Activated naive CD8-positive, alpha-beta T cell (primary cell): ENCODE results near the gene HSPA1B.
"Not testable (repeated sequence)": the region's sequence is repeated elsewhere in the genome, so short reads cannot be mapped to it uniquely, and the experiment has no call there.

Source experiments
- H3K27ac Mint-ChIP-seq: one replicate; pipeline ENCODE4 v1.8.0; 2021; ENCODE audit warnings: mixed read lengths
- H3K27me3 Mint-ChIP-seq: one replicate; pipeline ENCODE4 v1.8.0; 2021; ENCODE audit warnings: mixed read lengths
- H3K36me3 Mint-ChIP-seq: one replicate; pipeline ENCODE4 v1.8.0; 2021; ENCODE audit warnings: mixed read lengths
- H3K4me1 Mint-ChIP-seq: one replicate; pipeline ENCODE4 v1.8.0; 2021; ENCODE audit warnings: low read depth, mixed read lengths
- H3K4me3 Mint-ChIP-seq: one replicate; pipeline ENCODE4 v1.8.0; 2021; ENCODE audit warnings: mild to moderate bottlenecking, mixed read lengths
- H3K9me3 Mint-ChIP-seq: one replicate; pipeline ENCODE4 v1.8.0; 2021; ENCODE audit warnings: low read depth, mixed read lengths

Gene HSPA1B

DNA sequence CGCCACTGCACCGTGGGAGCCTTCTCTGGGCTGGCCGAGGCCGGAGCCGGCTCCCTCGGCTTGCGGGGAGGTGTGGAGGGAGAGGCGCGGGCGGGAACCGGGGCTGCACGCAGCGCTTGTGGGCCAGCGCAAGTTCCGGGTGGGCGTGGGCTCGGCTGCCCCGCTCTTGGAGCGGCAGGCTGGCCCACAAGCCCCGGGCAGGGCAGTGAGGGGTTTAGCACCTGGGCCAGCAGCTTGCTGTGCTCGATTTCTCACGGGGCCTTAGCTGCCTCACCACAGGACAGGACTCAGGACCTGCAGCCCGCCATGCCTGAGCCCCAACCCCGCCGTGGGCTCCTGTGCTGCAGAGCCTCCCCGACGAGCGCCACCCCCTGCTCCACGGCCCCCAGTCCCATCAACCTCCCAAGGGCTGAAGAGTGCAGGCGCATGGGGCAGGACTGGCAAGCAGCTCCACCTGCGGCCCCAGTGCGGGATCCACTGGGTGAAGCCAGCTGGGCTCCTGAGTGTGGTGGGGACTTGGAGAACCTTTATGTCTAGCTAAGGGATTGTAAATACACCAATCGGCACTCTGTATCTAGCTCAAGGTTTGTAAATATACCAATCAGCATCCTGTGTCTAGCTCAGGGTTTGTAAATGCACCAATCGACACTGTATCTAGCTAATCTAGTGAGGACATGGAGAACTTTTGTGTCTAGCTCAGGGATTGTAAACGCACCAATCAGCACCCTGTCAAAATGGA, 24.6 kb downstream of the HSPA1B start:
- H3K27ac Mint-ChIP-seq, H3K9me3 Mint-ChIP-seq, H3K4me3 Mint-ChIP-seq, H3K27me3 Mint-ChIP-seq, H3K36me3 Mint-ChIP-seq, H3K4me1 Mint-ChIP-seq: not testable (repeated sequence)

GRCh38 chr6:31857774-31858173, 30.2 kb downstream of the HSPA1B start:
- H3K4me1 Mint-ChIP-seq = peaks cover 16% of the 10 kb centered on the region
- H3K9me3 Mint-ChIP-seq, H3K4me3 Mint-ChIP-seq, H3K36me3 Mint-ChIP-seq, H3K27me3 Mint-ChIP-seq, H3K27ac Mint-ChIP-seq: not testable (repeated sequence)

- Mint-ChIP-seq H3K27ac (no peak overlapping the region), H3K9me3 (no peaks in the 10 kb centered on the region), H3K27me3 (no peaks in the 10 kb centered on the region), H3K36me3 (peaks cover 2% of the 10 kb centered on the region), H3K4me3 (no peak overlapping the region), H3K4me1 (peaks cover 20% of the 10 kb centered on the region)
Observed at GRCh38 chr6:31858707-31859106, 31.2 kb downstream of the HSPA1B start.

DNA sequence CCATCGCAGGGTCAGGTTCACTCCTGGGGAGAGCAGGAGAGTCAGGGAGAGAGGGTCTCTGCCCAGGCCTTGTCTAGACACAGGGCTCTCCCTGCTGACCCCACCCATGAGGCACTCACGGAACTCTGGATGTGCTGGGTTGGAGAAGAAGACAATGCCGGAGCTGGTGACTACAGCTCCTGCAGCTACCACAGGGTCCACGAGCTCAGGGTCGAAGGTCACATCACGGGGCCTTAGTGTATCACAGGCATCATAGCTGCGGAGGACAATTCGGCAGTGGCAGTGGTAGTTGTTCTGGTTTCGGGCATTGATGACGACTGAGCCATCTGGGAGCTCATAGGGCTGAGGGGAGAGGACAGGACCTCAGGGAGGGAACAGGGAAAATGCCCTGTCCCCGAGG, 32.4 kb downstream of the HSPA1B start:
- Mint-ChIP-seq H3K36me3 (peaks cover 2% of the 10 kb centered on the region), H3K4me1 (peaks cover 21% of the 10 kb centered on the region), H3K4me3 (no peak overlapping the region), H3K9me3 (no peaks in the 10 kb centered on the region), H3K27me3 (no peaks in the 10 kb centered on the region), H3K27ac (no peak overlapping the region)

DNA sequence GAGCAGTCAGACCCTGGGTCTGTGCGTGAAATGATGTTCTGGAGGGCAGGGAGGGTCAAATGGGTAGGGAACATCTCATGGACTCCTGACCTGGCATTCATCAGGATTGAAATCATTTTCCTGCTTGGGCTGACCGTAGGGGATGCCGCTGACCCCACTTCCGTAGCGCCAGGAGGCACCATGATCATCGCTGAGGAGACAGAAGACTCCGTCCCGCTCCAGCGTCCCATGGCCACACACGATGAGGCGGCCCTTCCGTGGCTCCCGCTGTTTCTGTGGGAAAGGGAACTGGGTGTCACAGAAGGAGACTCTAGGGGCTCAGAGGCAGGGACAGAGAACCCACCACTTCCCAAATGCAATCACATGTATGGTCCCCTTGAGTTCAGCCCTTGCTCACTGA, 32.8 kb downstream of the HSPA1B start:
- Mint-ChIP-seq H3K27ac (no peak overlapping the region), H3K4me3 (no peak overlapping the region), H3K4me1 (peaks cover 21% of the 10 kb centered on the region), H3K9me3 (no peaks in the 10 kb centered on the region), H3K36me3 (peaks cover 2% of the 10 kb centered on the region), H3K27me3 (no peaks in the 10 kb centered on the region)

GRCh38 chr6:31861150-31861549, 33.6 kb downstream of the HSPA1B start:
- H3K9me3 Mint-ChIP-seq = no peaks in the 10 kb centered on the region
- no peaks in the 10 kb centered on the region for H3K27me3 Mint-ChIP-seq
- H3K27ac Mint-ChIP-seq = no peak overlapping the region
- peak overlapping the region; percentile 94 for H3K4me3 Mint-ChIP-seq
- peaks cover 2% of the 10 kb centered on the region for H3K36me3 Mint-ChIP-seq
- H3K4me1 Mint-ChIP-seq = peaks cover 21% of the 10 kb centered on the region

DNA sequence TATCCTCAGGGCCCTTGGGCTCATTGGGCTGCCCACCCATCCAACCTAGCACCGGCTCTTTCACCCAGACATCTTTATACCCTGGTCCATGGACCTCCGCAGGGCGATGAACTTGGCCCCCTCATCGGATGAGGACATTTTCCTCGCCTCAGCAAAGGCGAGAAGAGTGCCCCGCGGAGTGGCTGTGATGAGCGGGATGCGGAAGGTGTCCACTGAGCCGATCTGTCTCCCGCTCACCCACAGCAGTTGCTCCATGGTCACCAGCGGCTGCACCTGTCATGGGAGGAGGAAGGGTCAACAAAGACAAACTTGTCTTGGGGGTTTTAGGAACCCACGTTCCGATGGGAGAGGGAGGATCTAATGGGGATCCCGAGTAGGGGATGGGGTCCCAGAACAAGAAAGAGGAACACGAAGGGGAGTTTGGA, 34.4 kb downstream of the HSPA1B start:
- Mint-ChIP-seq H3K27ac (peak overlapping the region; percentile 90), H3K36me3 (peaks cover under 1% of the 10 kb centered on the region), H3K9me3 (no peaks in the 10 kb centered on the region), H3K4me3 (peak overlapping the region; percentile 94), H3K4me1 (peaks cover 21% of the 10 kb centered on the region), H3K27me3 (no peaks in the 10 kb centered on the region)

DNA sequence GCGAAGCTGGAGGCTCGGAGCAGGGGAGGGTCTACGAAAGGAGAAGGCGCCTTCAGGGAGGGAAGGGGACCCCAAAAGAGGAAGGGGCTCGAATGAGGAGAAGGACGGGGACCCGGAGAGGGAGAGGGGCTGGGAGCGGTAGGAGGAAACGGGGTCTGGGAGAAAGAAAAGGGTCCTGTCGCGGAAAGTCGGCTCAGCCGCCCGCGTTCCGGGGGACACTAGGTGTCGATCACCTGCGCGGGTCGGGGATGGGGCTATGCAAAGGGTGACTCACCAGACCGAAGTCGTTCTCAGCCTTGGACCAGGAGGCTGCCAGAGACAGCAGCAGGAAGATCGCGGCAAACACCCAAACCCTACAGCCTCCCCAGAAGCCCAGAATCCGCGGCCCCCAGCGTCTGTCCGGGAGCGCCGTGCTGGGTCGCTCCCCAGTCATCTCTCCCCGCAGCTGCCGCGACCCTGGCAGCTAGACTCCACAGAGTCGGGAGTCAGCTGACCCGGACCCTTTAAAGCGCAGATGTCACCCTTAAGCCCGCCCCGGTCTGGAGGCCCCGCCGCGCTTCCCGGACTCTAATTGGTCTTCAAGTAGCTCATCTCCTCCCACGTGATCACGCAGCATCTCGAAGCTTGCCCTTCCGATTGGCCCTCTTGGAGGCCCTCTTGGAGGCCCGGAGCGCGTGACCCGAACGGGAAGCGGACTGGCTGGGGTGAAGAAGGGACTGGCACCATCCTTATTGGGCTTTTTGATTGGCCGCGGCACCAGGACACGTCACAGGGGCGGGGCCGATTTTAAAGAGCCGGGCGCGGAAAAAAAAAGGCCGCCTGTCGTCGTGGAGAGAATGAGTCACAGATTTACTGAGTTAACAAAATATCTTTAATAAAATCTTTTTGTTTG, 35.1 kb downstream of the HSPA1B start, which contains the start of gene NEU1:
NEU1 (minus strand) TSS at position 478 of the 892 bp plus-strand sequence; CDS start at position 433, 45 bp downstream.
- H3K9me3 Mint-ChIP-seq = no peaks in the 10 kb centered on the region
- H3K4me1 Mint-ChIP-seq = peaks cover 21% of the 10 kb centered on the region
- H3K27ac Mint-ChIP-seq = peak within 1 kb of the TSS; percentile 90

GRCh38 chr6:31864123-31864562, 36.6 kb downstream of the HSPA1B start:
- not testable (repeated sequence) for H3K27me3 Mint-ChIP-seq, H3K36me3 Mint-ChIP-seq, H3K9me3 Mint-ChIP-seq
- H3K4me3 Mint-ChIP-seq = peak overlapping the region; percentile 94
- peak overlapping the region; percentile 90 for H3K27ac Mint-ChIP-seq
- H3K4me1 Mint-ChIP-seq = peaks cover 21% of the 10 kb centered on the region

More for the DNA sequence above, 35.1 kb downstream of the HSPA1B start, which contains the start of gene NEU1:
- H3K27me3 Mint-ChIP-seq = no peaks in the 10 kb centered on the region
- H3K4me3 Mint-ChIP-seq = peak within 1 kb of the TSS; percentile 94
- H3K36me3 Mint-ChIP-seq = no peaks in the 10 kb centered on the region

DNA sequence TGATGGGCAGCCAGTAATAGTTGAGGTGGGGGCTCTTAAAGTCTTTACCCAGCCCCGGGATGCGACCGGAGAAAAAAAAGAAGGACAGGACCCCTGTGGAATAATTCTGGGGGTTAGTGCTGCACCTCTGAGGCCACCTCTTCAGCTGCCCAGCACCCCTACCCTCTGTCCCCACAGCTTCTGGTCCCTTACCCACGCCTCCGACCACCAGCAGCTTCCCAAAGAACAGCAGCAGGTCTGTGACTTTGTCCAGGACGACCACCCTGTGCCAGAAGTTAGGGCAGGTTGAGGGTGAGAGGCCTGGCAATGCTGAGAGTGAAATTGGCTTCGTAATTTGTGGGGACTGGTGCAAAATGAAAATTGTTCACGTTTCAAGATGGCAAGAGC, 37.3 kb downstream of the HSPA1B start:
- Mint-ChIP-seq H3K9me3 (no peaks in the 10 kb centered on the region), H3K27ac (no peak overlapping the region), H3K4me1 (peaks cover 21% of the 10 kb centered on the region), H3K27me3 (no peaks in the 10 kb centered on the region), H3K4me3 (peak overlapping the region; percentile 27), H3K36me3 (no peaks in the 10 kb centered on the region)

DNA sequence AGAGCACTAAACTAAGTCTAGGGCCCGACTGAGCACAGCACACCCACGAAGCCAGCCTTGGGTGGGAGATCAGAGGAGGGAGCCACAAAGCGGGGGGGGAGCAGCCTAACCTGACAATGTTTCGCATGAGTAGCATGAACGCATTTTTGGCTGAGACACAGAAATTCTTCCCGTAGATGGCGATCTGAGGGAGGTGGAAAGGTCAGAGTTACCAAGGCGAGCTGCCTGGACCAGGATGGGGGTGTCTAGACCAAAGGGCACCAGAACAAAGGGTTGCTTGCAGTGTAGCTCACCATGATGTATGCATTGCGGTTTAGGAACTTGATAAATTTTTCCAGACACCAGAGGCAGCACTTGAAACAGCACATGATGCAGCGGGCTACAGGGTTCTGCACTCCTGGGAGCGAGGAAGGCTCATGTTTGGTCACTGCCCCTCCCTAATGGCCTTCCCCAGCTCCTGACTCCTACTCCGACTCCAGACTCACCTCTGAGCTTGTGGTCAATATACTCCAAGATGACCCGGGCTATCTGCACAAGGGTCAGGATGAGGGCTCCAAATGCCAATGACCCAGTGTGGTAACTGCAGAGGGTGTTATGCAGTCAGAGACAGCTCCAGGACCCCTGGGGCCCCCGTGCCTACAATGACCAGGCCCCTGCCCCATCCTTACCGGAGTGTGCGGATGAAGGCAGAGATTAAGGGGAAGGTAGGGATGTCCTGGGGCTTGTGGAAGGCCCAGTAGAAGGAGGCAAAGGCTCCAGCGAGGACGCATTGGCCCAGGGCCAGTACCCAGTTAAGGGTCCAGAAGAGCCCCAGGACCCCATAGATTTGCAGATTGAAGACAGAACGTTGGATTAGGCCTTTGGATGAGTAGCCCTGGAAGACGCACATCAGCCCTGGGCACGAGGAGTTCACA, 37.9 kb downstream of the HSPA1B start:
- H3K27ac Mint-ChIP-seq = no peak overlapping the region
- no peaks in the 10 kb centered on the region for H3K36me3 Mint-ChIP-seq
- H3K4me3 Mint-ChIP-seq = peak overlapping the region; percentile 27
- no peaks in the 10 kb centered on the region for H3K27me3 Mint-ChIP-seq
- H3K9me3 Mint-ChIP-seq = no peaks in the 10 kb centered on the region
- H3K4me1 Mint-ChIP-seq = peaks cover 19% of the 10 kb centered on the region

- not testable (repeated sequence) for H3K9me3 Mint-ChIP-seq, H3K36me3 Mint-ChIP-seq, H3K4me3 Mint-ChIP-seq, H3K4me1 Mint-ChIP-seq, H3K27me3 Mint-ChIP-seq, H3K27ac Mint-ChIP-seq
Observed at GRCh38 chr6:31868658-31868971, 41.1 kb downstream of the HSPA1B start.

DNA sequence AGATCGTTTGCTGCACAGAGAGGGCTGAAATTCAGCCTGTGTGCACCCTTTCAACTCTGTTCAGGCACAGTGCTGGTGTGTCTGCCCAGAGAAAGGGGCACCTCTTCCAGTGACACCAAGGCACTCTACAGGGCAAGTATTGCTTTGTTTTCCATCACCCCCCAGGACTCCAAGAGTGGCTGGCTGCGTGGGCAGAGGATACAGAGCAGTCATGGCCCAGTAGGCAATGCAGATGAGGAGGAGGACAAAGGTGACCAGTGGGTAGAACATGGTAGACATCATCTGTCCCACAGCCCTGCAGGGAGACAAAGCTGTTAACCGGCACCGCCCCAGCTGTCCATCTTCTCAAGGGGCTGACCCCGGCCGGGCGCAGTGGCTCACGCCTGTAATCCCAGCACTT, 41.8 kb downstream of the HSPA1B start:
- no peak overlapping the region for H3K4me3 Mint-ChIP-seq
- no peaks in the 10 kb centered on the region for H3K36me3 Mint-ChIP-seq
- no peaks in the 10 kb centered on the region for H3K9me3 Mint-ChIP-seq

DNA sequence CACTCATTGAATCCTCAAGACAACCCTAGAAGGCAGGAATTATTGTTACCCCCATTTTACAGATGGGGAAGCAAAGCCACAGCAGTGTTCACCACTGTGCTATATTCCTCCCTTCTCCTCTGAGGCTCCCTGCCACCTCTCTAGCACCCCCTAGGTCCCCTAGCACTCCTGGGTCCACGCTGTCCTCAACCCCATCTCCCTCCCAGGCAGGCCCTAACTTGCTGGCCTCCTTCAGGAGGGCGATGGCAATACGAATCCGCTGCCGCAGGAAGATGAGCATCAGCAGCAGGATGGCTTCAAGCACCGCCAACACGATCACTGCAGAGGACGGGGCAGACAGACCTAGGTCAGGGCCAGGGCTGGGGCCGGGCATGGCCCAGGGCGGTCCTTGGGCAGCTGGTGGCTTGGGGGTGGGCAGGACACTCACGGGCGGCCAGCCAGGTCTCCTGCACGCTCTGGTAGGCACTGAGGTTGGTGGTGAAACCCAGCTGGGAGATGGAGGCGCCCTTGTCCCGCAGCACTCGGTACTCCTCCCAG, 42.9 kb downstream of the HSPA1B start:
- no peaks in the 10 kb centered on the region for H3K27me3 Mint-ChIP-seq
- no peak overlapping the region for H3K27ac Mint-ChIP-seq
- H3K4me3 Mint-ChIP-seq = no peak overlapping the region
- H3K4me1 Mint-ChIP-seq = no peaks in the 10 kb centered on the region
- H3K9me3 Mint-ChIP-seq = no peaks in the 10 kb centered on the region
- no peaks in the 10 kb centered on the region for H3K36me3 Mint-ChIP-seq

More for the DNA sequence above, 41.8 kb downstream of the HSPA1B start:
- Mint-ChIP-seq H3K4me1 (no peaks in the 10 kb centered on the region), H3K27me3 (no peaks in the 10 kb centered on the region), H3K27ac (no peak overlapping the region)
